Fibroblast of pulmonary artery (primary cell): ENCODE measurements around the gene WWOX.

Experiments
- DNase-seq: peaks from one replicate; pipeline ENCODE4 v3.0.0-alpha.2; 2010; ENCODE audit warnings: low read depth
- H3K4me3 ChIP-seq: replicated peaks from 2 replicates; pipeline ENCODE4 v1.5.1; 2011; ENCODE audit warnings: low read depth, mild to moderate bottlenecking, control low read depth, low read length, moderate library complexity
- TF ChIP-seq, protein P1 (sequence below): IDR thresholded peaks from 2 replicates; pipeline ENCODE4 v1.5.1; 2011; ENCODE audit warnings: mild to moderate bottlenecking, control low read depth, low read length, inconsistent platforms; ENCODE audit errors: missing control alignments

WWOX gene

DNA sequence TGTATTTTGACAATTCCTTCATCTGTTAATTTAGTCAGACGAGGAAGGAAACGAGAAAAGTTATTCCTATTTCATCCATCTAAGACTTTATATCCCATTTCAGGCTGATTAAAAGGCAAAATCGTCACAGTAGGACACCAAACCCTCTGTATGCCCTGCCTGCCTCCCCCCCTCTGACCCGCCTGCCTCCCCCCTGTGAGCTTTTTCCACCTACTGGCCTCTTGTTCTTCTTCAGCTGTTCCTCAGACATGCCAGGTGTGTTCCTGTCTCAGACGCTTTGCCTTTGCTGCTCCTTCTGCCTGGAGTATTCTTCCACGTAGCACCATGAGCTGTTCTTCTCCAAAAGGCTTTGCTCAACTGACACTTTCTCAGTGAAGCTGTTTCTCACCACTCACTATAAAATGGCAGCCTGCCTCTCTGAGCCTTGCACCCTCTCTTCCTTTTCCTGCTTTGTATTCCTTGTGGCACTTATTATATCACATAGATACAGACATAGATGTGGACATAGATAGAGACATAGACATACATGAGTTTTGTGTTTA lies 777.7 kb downstream of the WWOX start:
- DNase-seq, result no peak
- TF ChIP-seq, protein P1, sequence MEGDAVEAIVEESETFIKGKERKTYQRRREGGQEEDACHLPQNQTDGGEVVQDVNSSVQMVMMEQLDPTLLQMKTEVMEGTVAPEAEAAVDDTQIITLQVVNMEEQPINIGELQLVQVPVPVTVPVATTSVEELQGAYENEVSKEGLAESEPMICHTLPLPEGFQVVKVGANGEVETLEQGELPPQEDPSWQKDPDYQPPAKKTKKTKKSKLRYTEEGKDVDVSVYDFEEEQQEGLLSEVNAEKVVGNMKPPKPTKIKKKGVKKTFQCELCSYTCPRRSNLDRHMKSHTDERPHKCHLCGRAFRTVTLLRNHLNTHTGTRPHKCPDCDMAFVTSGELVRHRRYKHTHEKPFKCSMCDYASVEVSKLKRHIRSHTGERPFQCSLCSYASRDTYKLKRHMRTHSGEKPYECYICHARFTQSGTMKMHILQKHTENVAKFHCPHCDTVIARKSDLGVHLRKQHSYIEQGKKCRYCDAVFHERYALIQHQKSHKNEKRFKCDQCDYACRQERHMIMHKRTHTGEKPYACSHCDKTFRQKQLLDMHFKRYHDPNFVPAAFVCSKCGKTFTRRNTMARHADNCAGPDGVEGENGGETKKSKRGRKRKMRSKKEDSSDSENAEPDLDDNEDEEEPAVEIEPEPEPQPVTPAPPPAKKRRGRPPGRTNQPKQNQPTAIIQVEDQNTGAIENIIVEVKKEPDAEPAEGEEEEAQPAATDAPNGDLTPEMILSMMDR, result no peak
- H3K4me3 ChIP-seq, result no peak overlapping the region

DNA sequence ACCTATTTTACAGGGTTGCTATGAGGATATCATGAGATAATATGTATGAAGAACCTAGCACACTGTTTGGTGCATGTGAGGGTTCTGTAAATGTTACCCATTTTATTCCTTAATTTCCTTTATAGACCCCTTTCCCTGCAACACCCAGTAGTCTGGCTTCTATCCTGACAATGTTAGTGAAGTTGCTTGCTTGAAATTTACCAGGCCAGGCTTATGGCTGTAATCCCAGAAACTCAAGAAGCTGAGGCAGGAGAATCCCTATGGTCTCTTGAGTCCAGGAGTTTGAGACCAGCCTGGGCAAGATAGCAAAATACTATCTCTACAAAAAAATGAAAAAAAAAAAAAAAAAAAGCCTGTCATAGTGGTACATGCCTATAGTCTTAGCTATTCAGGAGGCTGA lies 779.1 kb downstream of the WWOX start:
- TF ChIP-seq, protein P1, result no peak
- no peak for DNase-seq
- H3K4me3 ChIP-seq, result no peak overlapping the region

DNA sequence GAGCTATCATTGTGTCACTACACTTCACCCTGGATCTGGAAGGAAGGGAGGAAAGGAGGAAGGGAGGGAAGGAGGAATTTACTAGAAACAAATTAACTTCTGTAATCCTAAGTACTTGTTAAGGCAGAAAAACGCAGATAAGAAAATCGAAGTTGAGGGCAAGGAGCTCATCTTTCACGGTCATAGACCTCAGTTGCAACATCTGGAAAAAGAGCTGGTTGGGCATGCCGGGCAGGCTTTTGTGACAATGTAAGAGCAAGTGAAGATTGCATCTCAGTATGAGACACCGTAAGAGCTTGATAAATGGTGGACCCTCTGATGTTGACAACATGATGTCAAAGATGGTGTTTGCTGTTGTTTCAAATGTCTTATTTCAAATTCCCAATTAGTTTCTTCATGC lies 779.6 kb downstream of the WWOX start:
- no peak overlapping the region for H3K4me3 ChIP-seq
- TF ChIP-seq, protein P1, result no peak
- DNase-seq, result no peak

DNA sequence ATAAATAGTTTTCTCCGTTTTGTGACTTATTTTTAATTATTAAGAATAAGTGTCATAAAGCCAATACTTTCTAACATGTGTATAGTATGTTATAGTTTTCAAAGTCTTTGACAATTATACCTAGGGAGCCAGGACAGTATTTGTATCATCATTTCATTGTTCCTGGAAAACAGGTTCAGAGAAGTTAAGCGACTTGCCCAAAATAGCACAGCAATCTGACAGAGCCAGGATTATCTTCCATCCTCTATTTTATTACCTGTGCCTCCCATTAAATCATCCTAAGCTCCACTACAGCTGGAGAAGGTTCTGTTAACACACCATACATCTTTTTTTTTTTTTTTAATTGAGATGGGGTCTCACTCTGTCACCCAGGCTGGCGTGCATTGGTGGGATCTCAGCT lies 782.7 kb downstream of the WWOX start:
- no peak for DNase-seq
- TF ChIP-seq, protein P1, result no peak
- no peak overlapping the region for H3K4me3 ChIP-seq

DNA sequence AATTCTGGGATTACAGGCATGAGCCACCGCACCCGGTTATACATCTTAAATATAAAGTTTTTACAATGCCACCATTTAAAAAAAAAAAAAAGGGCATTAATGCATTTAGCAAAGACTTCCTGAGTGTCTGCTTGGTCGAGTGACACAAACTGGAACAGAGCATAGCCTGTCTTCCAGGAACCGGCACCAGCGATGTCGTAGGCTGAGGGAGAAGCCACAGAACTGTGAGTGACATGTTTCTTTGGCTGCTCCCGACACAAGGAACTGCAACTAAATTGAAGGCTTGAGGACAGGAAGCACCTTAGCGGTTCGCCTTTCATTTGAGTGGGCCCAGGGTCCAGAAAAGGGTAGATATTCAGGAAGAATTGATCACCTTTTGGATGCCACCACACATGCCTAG lies 783.3 kb downstream of the WWOX start:
- H3K4me3 ChIP-seq, result no peak overlapping the region
- no peak for DNase-seq
- TF ChIP-seq, protein P1, result no peak

DNA sequence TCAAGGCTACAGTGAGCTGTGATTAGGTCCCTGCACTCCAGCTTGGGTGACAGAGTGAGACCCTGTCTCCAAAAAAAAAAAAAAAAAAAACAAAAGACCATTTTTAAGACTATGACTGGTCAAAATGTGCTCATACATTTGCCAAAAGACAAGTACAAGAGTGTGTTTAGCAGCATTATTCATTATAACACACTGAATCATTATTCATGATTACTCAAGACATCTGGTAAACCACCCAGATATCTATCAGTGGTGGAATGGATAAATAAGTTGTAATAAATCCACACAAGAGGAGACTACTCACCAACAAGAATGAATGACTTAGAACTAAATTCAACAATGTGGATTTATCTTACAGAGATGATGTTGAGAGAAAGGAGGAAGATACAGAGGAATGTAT lies 784.8 kb downstream of the WWOX start:
- DNase-seq, result no peak
- TF ChIP-seq, protein P1, result no peak
- H3K4me3 ChIP-seq, result no peak overlapping the region

DNA sequence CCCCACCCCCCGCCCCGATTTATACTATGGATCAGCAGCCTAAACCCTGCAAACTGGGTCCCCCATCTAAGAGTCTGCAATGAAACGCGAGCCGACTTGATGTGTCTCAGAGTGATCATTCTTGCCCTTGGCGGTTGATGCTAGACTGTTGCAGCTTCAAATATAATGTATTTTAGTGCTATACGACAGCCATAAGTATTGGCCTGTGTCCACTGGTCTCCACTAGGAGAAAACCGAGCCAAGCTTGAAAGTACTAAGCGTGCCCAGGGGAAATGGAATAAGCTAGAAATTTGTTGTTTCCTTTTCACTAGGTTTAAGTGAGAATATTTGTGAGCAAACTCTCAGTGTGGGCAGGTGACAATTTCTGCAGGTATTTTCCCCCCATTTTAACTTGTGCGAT lies 789.9 kb downstream of the WWOX start:
- no peak overlapping the region for H3K4me3 ChIP-seq
- TF ChIP-seq, protein P1, result no peak
- DNase-seq, result no peak
